Measurements from ENCODE around the gene S100A7. TPM values are rescaled to one million over a fixed set of nuclear protein-coding genes. Genes with fewer than 3 reads are reported as not detected.

The S100A7 gene
- total RNA-seq, 1 experiment from 2014 or later: not detected

DNA sequence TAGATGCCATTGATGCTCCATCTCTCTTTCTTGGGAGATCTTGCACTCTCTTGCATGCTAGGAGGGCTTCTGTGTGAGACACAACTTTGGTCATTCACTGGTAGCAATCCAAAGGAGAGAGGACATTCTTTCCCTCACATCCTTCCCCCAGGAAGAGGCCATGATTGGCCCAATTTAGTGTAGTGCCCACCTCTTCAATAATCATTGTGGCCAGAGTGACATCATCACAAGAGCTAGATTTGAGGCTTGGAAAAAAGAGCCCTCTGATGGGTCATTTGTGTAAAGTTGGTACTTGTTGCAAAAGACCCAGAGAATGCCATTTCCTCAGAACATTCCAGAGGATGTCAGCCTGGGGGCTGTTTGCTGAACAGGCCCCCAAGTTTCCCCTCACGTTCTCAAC is 45.1 kb upstream of the S100A7 start:
- Histone ChIP-seq H3K36me3 (ENCODE audit: control insufficient read depth, insufficient read depth, low read length) (no peaks in the 10 kb centered on the region), H3K9me3 (no peaks in the 10 kb centered on the region), H3K4me3 (ENCODE audit: low read depth, low read length) (no peak overlapping the region), H3K4me1 (peaks cover 16% of the 10 kb centered on the region), H3K27me3 (replicated peaks; ENCODE audit: control insufficient read depth, insufficient read depth, low read length) (no peaks in the 10 kb centered on the region)
- H3K4me1 Mint-ChIP-seq (ENCODE audit: low read depth, unreplicated experiment): peaks cover 13% of the 10 kb centered on the region
- no peak overlapping the region for H3K27ac Mint-ChIP-seq (ENCODE audit: unreplicated experiment)
- TF ChIP-seq, protein P1, sequence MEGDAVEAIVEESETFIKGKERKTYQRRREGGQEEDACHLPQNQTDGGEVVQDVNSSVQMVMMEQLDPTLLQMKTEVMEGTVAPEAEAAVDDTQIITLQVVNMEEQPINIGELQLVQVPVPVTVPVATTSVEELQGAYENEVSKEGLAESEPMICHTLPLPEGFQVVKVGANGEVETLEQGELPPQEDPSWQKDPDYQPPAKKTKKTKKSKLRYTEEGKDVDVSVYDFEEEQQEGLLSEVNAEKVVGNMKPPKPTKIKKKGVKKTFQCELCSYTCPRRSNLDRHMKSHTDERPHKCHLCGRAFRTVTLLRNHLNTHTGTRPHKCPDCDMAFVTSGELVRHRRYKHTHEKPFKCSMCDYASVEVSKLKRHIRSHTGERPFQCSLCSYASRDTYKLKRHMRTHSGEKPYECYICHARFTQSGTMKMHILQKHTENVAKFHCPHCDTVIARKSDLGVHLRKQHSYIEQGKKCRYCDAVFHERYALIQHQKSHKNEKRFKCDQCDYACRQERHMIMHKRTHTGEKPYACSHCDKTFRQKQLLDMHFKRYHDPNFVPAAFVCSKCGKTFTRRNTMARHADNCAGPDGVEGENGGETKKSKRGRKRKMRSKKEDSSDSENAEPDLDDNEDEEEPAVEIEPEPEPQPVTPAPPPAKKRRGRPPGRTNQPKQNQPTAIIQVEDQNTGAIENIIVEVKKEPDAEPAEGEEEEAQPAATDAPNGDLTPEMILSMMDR (IDR thresholded peaks at IDR 0.05; ENCODE audit: insufficient read depth in 1 of 2, low read depth in 1 of 2, low read length in 1 of 2, severe bottlenecking in 1 of 2, unreplicated experiment in 1 of 2): no peak
- ChIA-PET CTCF (no interaction called here), POLR2A (no interaction called here)
- H3K9me3 Mint-ChIP-seq (ENCODE audit: unreplicated experiment): no peaks in the 10 kb centered on the region
- no peak overlapping the region for H3K4me3 Mint-ChIP-seq (ENCODE audit: unreplicated experiment)
- DNase-seq: no peak
- no peaks in the 10 kb centered on the region for H3K27me3 Mint-ChIP-seq (ENCODE audit: insufficient read depth, unreplicated experiment)
- intact Hi-C loops (cut with micrococcal nuclease; ENCODE audit: unreplicated experiment): no loop called here
- H3K36me3 Mint-ChIP-seq (ENCODE audit: insufficient read depth, unreplicated experiment): no peaks in the 10 kb centered on the region
- no TSS peak for BruUV-seq (replicated peaks)

DNA sequence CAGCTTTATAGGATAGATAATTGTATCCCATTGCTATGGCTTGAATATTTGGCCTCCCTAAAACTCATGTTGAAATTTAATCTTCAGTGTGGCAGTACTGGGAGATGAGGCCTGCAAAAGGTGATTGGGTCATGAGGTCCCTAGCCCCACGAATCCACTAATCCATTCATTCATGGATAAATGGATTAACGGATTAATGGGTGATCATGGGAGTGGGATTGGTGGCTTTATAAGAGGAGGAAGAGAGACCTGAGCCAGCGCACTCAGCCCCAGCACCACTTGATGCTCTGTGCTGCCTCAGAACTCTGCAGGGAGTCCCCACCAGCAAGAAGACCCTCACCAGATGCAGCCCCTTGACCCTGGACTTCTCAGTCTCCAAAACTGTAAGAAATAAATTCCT is 43.3 kb upstream of the S100A7 start:
- intact Hi-C loops (cut with micrococcal nuclease; ENCODE audit: unreplicated experiment): no loop called here
- ChIA-PET CTCF (no interaction called here), POLR2A (no interaction called here)

DNA sequence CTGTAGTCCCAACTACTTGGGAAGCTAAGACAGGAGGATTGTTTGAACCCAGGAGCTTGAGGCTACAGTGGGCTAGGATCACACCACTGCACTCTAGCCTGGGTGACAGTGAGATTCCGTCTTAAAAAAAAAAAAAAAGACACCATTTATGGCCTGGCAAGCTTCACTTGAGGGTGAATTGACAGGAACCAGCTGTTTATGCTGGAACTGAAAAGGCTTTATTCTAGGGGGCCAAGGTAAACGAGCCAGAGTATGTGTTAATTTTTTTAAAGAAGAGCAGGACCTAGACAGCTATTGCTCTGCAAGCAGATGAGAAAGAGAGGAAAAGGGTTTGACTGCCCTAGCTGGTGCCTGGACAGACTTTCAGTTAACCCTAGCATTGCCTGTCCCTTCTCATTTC is 38.3 kb upstream of the S100A7 start:
- BruUV-seq (replicated peaks): no TSS peak
- TF ChIP-seq, protein P1 (IDR thresholded peaks at IDR 0.05; ENCODE audit: insufficient read depth in 1 of 2, low read depth in 1 of 2, low read length in 1 of 2, severe bottlenecking in 1 of 2, unreplicated experiment in 1 of 2): no peak
- Mint-ChIP-seq H3K27me3 (ENCODE audit: insufficient read depth, unreplicated experiment) (peaks cover 16% of the 10 kb centered on the region), H3K4me3 (ENCODE audit: unreplicated experiment) (no peak overlapping the region), H3K4me1 (ENCODE audit: low read depth, unreplicated experiment) (no peaks in the 10 kb centered on the region), H3K27ac (ENCODE audit: unreplicated experiment) (no peak overlapping the region), H3K36me3 (ENCODE audit: insufficient read depth, unreplicated experiment) (no peaks in the 10 kb centered on the region), H3K9me3 (ENCODE audit: unreplicated experiment) (no peaks in the 10 kb centered on the region)
- H3K4me1 ChIP-seq: no peaks in the 10 kb centered on the region
- H3K9me3 ChIP-seq: no peaks in the 10 kb centered on the region
- CTCF ChIA-PET: interaction anchor here (0.6 kb wide), 1 partner anchor 244 kb away, joined by 3 read pairs; no protein-coding TSS in a partner anchor
- H3K27me3 ChIP-seq (replicated peaks; ENCODE audit: control insufficient read depth, insufficient read depth, low read length): no peaks in the 10 kb centered on the region; the same call in 1 of the 2 replicates
- no peak overlapping the region for H3K4me3 ChIP-seq (ENCODE audit: low read depth, low read length)
- POLR2A ChIA-PET: no interaction called here
- DNase-seq: no peak
- H3K36me3 ChIP-seq (ENCODE audit: control insufficient read depth, insufficient read depth, low read length): no peaks in the 10 kb centered on the region
- intact Hi-C loops (cut with micrococcal nuclease; ENCODE audit: unreplicated experiment): no loop called here

More for the DNA sequence above, 43.3 kb upstream of the S100A7 start:
- Mint-ChIP-seq H3K9me3 (ENCODE audit: unreplicated experiment) (no peaks in the 10 kb centered on the region), H3K27ac (ENCODE audit: unreplicated experiment) (no peak overlapping the region), H3K4me1 (ENCODE audit: low read depth, unreplicated experiment) (peaks cover 13% of the 10 kb centered on the region), H3K27me3 (ENCODE audit: insufficient read depth, unreplicated experiment) (peaks cover 9% of the 10 kb centered on the region), H3K4me3 (ENCODE audit: unreplicated experiment) (no peak overlapping the region), H3K36me3 (ENCODE audit: insufficient read depth, unreplicated experiment) (no peaks in the 10 kb centered on the region)
- Histone ChIP-seq H3K4me3 (ENCODE audit: low read depth, low read length) (no peak overlapping the region), H3K36me3 (ENCODE audit: control insufficient read depth, insufficient read depth, low read length) (no peaks in the 10 kb centered on the region), H3K9me3 (no peaks in the 10 kb centered on the region), H3K27me3 (replicated peaks; ENCODE audit: control insufficient read depth, insufficient read depth, low read length) (no peaks in the 10 kb centered on the region; the same call in 1 of the 2 replicates), H3K4me1 (peaks cover 16% of the 10 kb centered on the region)
- no peak for DNase-seq
- BruUV-seq (replicated peaks): no TSS peak
- TF ChIP-seq, protein P1 (IDR thresholded peaks at IDR 0.05; ENCODE audit: insufficient read depth in 1 of 2, low read depth in 1 of 2, low read length in 1 of 2, severe bottlenecking in 1 of 2, unreplicated experiment in 1 of 2): no peak

Measured in Caco-2 (cell line).